GM19452 (cell line): ENCODE measurements around the gene ARFGAP3.

Source experiments
- ATAC-seq: cut with Tn5 transposase; IDR thresholded peaks from one replicate; pipeline ENCODE4 v1.9.1; 2021; ENCODE audit not compliant: unreplicated experiment

The ARFGAP3 gene

GRCh38 chr22:42825796-42826195 lies 31.3 kb downstream of the ARFGAP3 start:
- ATAC-seq: no peak

DNA sequence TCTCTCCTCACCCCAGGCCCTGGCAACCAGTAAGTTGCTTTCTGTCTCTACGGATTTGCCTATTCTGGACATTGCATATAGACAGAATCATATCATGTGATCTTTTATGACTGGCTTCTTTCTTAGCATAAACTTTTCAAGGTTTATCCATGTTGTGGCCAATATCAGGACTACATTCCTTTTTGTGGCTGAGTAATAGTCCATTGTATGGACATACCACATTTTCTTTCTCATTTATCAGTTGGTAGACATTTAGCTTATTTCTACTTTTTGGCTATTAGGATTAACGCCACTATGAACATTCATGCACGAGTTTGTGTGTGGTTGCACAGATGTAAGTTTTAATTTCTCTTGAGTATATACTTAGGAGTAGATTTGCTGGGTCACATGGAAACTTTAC lies 35.7 kb downstream of the ARFGAP3 start:
- no peak for ATAC-seq

- ATAC-seq: no peak
Measured at GRCh38 chr22:42820045-42820763, 36.9 kb downstream of the ARFGAP3 start.

- ATAC-seq: no peak
Measured at GRCh38 chr22:42819412-42820044, 37.5 kb downstream of the ARFGAP3 start.

DNA sequence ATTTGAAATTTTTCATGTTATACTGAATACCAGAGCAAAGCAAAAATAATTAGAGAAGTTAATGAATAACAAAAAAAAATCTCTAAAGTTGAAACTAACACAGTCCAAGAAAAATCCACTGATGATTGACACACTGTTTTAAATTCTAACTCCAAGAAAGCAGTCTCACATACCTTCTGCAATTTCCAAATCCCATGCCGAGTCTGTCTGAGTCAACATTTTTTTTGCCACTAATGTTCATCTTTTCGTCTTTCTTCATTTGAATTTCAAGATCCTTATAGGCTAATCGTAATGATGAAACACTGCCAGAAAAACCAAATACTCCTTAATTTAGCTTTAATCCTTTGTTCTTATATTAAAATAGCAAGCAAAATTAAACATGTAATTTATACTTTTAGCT lies 39.5 kb downstream of the ARFGAP3 start:
- no peak for ATAC-seq

DNA sequence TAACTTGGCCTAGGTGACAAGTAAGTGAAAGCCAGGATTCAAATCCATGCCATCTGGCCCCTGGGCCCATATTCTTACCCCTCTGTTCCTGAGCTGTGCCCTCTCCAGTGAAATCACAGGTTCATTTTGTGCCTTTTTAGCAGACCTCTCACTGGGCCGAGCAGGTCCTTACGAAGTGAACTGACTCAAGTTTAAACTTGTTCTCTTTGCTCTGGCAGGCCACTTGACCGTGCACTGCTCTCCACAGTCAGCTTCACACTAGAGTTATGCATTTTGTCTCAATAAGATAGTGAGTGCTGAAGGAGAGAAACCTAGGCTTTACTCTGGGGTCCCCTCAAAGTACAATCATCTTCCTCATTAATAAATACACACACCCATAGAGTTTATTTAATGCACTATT lies 40.7 kb downstream of the ARFGAP3 start:
- ATAC-seq: no peak

GRCh38 chr22:42814616-42815015 lies 42.5 kb downstream of the ARFGAP3 start:
- no peak for ATAC-seq

DNA sequence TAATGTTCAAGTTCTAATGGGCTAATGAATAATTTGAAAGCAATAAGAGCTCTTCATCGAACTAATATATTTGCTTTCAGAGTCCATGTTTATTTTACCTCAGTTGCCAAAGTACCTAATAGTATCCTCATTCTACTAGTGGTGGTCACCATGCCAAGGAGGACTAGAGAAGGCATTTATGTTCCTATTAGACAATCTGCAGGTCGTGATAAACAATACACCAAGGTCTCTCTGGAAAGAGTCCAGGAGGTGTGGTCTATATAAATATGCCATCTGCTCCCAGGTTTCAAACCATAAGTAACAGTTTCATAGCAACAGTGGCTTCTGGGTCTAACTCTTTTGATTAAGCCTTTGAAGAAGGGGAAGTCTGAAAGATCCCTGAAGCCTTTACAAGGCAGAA lies 42.9 kb downstream of the ARFGAP3 start:
- ATAC-seq: no peak

DNA sequence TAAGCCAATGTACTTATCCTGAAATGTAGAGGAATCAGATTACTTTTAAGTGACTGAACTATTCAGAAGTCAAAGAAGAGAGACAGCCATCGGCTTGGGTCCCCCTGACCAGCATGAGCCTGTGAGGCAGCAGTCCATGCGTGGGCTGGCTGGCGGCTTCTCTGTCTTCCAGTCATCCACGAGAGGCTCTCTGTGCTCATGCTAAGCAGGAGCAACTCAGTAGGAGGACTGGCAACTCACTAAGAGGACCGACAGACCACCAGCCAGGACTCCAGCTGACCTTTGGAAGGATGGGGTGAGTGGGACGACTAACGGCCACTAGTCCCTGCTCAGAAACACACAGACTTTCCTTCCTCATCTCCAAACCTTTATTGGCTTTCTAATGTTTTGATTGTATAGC lies 43.6 kb downstream of the ARFGAP3 start:
- no peak for ATAC-seq

DNA sequence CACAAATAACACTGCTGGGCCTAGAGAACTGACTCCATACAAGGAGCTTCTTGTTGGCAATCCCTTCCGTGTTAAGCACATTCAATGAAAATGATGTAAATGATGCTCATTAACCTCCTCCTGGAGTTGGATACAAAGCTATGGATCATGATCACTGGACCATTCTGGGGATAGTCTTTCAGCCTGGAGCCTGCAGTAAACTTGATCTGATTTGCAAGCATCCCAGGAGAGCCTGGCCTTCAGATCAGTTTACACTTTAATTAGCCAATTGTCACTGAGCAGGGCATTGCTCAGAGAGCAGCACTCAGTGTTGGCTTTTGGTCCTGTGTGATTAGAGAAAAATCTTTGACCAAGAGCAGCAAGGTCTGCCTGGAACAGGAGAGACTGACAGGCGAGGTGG lies 45.6 kb downstream of the ARFGAP3 start:
- no peak for ATAC-seq

DNA sequence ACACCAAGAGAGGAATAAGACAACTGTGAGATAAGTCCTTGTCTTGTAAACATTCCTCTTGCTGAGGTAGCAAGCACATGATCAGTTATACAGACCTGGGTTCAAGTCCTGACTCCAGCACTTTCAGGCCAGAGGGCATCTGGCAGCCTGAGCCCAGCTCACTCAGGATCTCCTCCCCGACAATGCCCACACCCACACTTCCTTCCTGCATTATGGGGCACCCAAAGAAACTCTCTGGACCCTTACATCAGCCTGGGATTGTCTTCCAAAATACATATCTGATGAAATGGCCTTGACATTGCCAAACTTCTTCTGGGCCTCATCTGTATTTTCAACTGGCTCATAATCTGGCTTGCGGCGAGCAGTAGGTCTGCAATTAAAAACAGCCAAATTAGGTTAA lies 48.6 kb downstream of the ARFGAP3 start:
- no peak for ATAC-seq

DNA sequence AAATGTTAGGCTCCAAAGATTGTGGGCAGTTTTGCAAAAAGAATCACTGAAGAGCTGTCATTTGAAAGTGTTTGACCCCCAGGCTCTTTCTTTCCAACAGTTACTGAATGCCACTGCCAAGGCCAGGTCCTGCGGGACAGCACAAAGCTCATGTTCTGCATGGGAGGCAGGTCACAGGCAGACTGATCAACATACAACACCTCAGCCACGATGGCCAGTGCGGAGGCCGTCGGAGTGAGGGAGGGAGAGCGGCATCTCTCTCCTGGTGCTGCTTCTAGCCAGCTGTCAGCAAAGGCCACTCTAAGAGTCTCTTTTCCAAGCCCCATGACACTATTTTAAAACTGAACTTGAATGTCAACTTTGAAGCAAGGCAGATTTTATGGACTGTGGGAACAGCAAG lies 49.9 kb downstream of the ARFGAP3 start:
- ATAC-seq: no peak

- ATAC-seq: no peak
Measured at GRCh38 chr22:42805998-42806830, 50.9 kb downstream of the ARFGAP3 start.

GRCh38 chr22:42805016-42805997 lies 51.8 kb downstream of the ARFGAP3 start:
- ATAC-seq: no peak

DNA sequence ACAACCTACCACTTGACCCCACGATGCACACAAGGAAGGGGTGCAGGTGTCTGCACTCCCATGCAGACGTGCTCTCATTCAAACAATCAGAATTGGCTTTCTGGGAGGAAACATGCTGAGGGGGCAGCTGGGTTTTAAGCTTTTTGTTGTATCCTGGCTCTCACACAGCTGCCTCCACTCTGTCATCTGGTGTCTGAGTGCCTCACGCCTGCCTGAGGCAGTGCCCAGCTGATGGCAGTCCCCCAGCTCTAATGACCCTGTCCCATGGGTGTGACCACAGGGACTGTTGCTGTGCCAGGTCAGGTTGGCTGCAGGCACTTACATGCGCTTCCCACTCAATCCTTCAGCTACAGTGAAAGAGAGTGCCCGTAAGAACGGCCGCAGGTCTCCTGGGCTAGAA lies 53.7 kb downstream of the ARFGAP3 start:
- ATAC-seq: no peak

GRCh38 chr22:42801252-42802080 lies 55.6 kb downstream of the ARFGAP3 start:
- ATAC-seq: no peak

DNA sequence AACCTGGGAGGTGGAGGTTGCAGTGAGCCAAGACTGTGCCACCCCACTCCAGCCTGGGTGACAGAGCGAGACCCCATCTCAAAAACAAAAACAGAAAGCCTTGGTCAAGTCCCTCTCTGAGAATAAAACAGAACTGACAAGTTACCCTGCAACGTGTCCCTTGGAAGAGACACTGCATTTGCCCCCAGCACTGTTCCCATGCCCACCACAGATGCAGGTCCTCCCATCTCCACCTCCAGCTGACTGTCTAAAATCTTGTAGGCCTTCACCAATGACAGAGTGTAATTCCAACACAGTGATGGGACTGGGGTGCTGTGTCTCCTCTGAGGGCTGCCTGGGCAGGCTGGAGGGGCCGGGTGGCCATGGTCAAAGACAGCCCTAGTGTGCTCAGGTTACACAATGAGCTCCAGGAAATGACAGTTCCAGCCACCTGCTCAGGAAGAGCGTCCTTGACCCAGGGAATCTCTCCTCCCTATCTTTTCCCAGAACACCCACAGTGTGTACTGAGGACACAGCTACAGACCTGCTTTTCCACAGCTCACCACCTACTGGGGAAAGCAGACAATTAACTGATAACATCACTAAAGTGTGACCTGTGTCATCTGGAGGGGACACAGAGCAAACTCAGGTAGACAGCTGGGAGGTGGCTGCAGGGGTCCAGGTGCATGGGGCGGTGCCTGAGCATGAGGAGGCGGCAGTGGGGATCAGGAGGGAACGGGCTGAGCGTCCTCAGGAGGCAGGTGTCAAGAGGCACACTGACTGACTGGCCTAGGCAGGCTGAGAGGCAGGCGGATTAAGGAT lies 56.4 kb downstream of the ARFGAP3 start:
- ATAC-seq: no peak

DNA sequence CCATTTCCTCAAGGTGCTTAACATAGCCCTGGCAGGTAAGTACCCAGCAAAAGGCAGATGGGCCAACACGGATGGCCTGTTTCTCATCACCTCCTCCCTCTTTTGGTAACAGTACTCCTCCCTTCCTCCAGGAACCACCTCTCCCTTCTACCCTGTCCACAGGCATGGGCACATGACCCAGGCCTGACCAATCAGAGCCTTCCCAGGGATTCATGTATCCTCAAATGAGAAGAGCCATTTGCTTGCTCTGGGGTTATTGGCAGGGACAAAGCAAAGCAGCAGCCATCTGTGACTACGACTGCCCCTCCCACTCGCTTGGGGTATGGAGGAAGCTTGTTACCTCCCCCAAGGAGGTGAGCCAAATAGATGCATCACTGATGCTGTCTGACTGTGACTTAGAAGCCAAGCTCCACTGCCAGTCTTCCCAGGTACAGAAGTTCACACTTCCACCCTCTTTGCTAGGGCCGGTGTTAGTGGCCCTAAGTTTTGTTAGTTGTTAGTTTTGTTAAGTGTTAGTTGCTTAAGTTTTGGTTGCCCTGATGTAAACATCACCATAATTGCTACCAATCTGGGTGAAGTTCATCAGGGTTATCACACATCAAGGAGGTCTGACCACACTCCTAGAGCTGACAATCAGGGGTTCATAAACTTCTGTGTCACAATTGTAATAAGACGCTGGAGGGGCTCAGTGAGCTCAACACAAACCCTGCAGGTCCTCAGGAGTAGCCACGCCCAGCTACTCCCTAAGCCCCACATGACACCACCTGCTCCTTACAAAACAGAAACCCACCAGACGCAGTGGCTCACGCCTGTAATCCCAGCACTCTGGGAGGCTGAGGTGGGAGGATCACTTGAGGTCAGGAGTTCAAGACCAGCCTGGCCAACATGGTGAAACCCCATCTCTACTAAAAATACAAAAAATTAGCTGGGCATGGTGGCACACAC lies 57.3 kb downstream of the ARFGAP3 start:
- ATAC-seq: no peak
